ENCODE data around the gene AHSA1.
"Not testable (repeated sequence)": the region's sequence is repeated elsewhere in the genome, so short reads cannot be mapped to it uniquely, and the experiment has no call there.

Gene AHSA1

DNA sequence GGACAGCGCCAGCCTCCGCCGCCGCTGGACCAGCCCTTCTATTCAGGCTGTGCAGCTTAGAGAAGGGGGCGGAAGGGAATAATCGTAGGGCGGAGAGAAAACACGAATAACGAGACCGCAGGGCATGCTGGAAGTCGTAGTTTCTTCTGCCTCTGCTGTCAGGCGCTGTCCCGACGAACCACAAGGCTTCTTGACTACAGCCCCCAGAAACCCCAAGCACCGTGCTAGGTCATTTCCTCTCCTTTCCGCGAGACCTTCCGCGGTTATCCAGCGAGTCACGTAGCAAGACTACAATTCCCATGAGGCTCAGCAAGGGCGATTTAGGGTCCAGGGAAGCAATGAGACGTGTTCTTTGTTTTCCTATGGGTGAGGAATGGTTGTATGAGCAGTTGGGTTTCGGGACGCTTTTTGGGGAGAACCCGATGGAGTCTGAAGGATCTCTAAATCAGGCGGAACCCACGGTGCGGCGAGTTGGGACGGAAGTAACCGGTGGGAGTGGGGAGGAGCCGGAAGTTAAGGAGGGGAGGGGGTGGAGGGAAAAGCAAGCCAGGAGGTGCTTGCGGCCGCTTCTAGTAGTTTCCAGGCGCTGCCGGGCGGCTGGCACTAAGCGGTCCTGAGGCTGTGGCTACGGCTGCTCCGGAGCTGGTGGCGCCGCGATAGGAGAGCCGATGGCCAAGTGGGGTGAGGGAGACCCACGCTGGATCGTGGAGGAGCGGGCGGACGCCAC is at the start of gene AHSA1, which contains the start of gene VIPAS39:
AHSA1 (plus strand) TSS at position 572 of the 727 bp plus-strand sequence; CDS start at position 669, 97 bp downstream.
VIPAS39 (minus strand) TSS at position 80 of the 727 bp plus-strand sequence. CDS start 3,499 bp downstream, outside the sequence.
- DNase-seq (ENCODE audit: low read depth) = peak; percentile 100
- Histone ChIP-seq H3K4me1 (ENCODE audit: control insufficient read depth, insufficient read depth, low read length) (peaks cover 21% of the 10 kb centered on the region), H3K27me3 (replicated peaks; ENCODE audit: control insufficient read depth, insufficient read depth, low read length) (no peaks in the 10 kb centered on the region), H3K9ac (ENCODE audit: low read length) (peak within 1 kb of the TSS; percentile 99), H3K4me3 (ENCODE audit: low read length) (peak within 1 kb of the TSS; percentile 100), H3K9me3 (ENCODE audit: control insufficient read depth, low read length) (no peaks in the 10 kb centered on the region), H3K36me3 (ENCODE audit: control insufficient read depth, insufficient read depth, low read length, severe bottlenecking) (peaks cover 35% of the 10 kb centered on the region)

DNA sequence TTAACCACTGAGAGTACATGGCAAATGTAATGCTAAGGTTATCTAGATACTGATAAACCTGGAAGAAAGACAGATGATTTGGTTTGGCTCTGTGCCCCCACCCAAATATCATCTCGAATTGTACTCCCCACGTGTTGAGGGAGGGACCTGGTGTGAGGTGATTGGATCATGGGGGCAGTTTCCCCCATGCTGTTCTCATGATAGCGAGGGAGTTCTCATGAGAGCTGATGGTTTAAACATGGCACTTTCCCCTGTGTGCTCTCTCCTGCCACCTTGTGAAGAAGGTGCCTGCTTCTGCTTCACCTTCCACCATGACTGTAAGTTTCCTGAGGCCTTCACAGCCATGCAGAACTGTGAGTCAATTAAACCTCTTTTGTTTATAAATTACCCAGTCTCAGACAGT is 48.8 kb upstream of the AHSA1 start:
- Histone ChIP-seq H3K27me3 (replicated peaks; ENCODE audit: control insufficient read depth, insufficient read depth, low read length) (no peaks in the 10 kb centered on the region), H3K9ac (ENCODE audit: low read length) (no peak overlapping the region), H3K4me3 (ENCODE audit: low read length) (no peak overlapping the region), H3K4me1 (ENCODE audit: control insufficient read depth, insufficient read depth, low read length) (peaks cover 10% of the 10 kb centered on the region), H3K9me3 (ENCODE audit: control insufficient read depth, low read length) (no peaks in the 10 kb centered on the region), H3K36me3 (ENCODE audit: control insufficient read depth, insufficient read depth, low read length, severe bottlenecking) (no peaks in the 10 kb centered on the region)
- DNase-seq (ENCODE audit: low read depth) = no peak

DNA sequence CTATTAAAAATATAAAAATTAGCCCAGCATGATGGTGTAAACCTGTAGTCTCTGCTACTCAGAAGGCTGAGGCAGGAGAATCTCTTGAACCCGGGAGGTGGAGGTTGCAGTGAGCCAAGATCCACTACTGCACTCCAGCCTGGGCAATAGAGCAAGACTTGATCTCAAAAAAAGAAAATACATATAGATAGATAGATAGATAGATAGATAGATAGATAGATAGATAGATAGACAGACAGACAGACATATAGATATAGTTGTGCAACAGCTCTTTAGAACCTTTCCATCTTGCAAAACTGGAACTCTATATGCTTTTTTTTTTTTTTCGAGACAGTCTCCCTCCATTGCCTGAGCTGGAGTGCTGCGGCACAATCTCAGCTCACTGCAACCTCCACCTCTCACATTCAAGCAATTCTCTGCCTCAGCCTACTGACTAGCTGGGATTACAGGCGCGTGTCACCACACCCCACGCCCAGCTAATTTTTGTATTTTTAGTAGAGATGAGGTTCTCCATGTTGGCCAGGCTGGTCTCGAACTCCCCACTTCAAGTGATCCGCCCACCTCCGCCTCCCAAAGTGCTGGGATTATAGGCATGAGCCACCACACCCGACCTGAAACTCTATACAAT is 42.4 kb upstream of the AHSA1 start:
- H3K9ac ChIP-seq (ENCODE audit: low read length); H3K4me3 ChIP-seq (ENCODE audit: low read length); H3K4me1 ChIP-seq (ENCODE audit: control insufficient read depth, insufficient read depth, low read length); H3K36me3 ChIP-seq (ENCODE audit: control insufficient read depth, insufficient read depth, low read length, severe bottlenecking); DNase-seq (ENCODE audit: low read depth); H3K9me3 ChIP-seq (ENCODE audit: control insufficient read depth, low read length); H3K27me3 ChIP-seq (replicated peaks; ENCODE audit: control insufficient read depth, insufficient read depth, low read length): not testable (repeated sequence)

DNA sequence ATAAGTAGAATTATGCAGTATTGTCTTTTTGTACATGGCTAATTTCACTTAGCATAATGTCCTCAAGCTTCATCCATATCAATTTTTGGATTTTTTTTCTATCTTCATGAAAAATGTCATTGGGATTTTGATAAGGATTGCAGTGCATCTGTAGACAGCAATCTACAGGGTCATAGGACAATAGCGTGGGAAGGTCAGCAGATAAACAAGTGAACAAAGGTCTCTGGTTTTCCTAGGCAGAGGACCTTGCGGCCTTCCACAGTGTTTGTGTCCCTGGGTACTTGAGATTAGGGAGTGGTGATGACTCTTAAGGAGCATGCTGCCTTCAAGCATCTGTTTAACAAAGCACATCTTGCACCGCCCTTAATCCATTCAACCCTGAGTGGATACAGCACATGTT is 41.8 kb upstream of the AHSA1 start:
- not testable (repeated sequence) for H3K36me3 ChIP-seq (ENCODE audit: control insufficient read depth, insufficient read depth, low read length, severe bottlenecking); H3K4me3 ChIP-seq (ENCODE audit: low read length); H3K4me1 ChIP-seq (ENCODE audit: control insufficient read depth, insufficient read depth, low read length); DNase-seq (ENCODE audit: low read depth); H3K27me3 ChIP-seq (replicated peaks; ENCODE audit: control insufficient read depth, insufficient read depth, low read length); H3K9me3 ChIP-seq (ENCODE audit: control insufficient read depth, low read length); H3K9ac ChIP-seq (ENCODE audit: low read length)

DNA sequence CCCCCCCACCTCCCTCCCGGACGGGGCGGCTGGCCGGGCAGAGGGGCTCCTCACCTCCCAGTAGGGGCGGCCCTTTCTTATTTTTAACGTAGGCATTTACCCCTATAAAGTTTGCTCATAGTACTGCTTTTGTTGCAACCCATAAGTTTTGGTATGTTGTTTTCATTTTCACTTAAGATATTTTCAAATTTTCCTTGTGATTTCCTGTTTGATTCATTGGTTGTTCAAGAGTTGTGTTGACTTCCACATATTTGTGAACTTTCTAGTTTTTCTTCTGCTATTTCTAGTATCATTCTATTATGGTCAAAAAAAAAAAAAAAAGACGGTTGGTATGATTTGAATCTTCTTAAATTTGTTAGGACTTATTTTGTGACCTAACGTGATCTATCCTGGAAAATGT is 41.1 kb upstream of the AHSA1 start:
- Histone ChIP-seq H3K9me3 (ENCODE audit: control insufficient read depth, low read length) (peaks cover 6% of the 10 kb centered on the region), H3K9ac (ENCODE audit: low read length) (no peak overlapping the region), H3K4me3 (ENCODE audit: low read length) (no peak overlapping the region), H3K27me3 (replicated peaks; ENCODE audit: control insufficient read depth, insufficient read depth, low read length) (no peaks in the 10 kb centered on the region), H3K4me1 (ENCODE audit: control insufficient read depth, insufficient read depth, low read length) (peaks cover 13% of the 10 kb centered on the region), H3K36me3 (ENCODE audit: control insufficient read depth, insufficient read depth, low read length, severe bottlenecking) (no peaks in the 10 kb centered on the region)
- DNase-seq (ENCODE audit: low read depth) = no peak

DNA sequence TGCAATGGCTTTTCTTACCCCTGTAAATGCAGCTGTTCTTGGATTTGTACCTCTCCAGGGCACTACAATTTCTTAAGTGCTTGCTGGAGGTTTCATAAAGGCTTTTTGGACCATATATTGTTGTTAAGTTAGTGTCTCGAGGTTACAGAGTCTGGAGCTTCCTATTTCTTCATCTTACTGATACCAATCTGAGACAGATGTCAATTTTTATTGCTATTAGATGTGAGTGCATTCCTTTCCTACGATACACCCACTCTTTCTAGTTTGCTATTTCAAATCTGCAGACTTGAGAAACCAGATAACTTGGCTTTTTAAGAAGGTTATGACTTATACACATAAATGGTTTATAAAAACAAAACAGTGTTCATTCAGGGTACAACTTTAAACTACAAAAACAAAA is 36.7 kb upstream of the AHSA1 start:
- peak; percentile 27 for DNase-seq (ENCODE audit: low read depth)
- peaks cover 6% of the 10 kb centered on the region for H3K9me3 ChIP-seq (ENCODE audit: control insufficient read depth, low read length)
- H3K36me3 ChIP-seq (ENCODE audit: control insufficient read depth, insufficient read depth, low read length, severe bottlenecking) = peaks cover 27% of the 10 kb centered on the region
- peak overlapping the region; percentile 17 for H3K4me3 ChIP-seq (ENCODE audit: low read length)
- no peak overlapping the region for H3K9ac ChIP-seq (ENCODE audit: low read length)
- peaks cover 14% of the 10 kb centered on the region for H3K4me1 ChIP-seq (ENCODE audit: control insufficient read depth, insufficient read depth, low read length)
- no peaks in the 10 kb centered on the region for H3K27me3 ChIP-seq (replicated peaks; ENCODE audit: control insufficient read depth, insufficient read depth, low read length)

DNA sequence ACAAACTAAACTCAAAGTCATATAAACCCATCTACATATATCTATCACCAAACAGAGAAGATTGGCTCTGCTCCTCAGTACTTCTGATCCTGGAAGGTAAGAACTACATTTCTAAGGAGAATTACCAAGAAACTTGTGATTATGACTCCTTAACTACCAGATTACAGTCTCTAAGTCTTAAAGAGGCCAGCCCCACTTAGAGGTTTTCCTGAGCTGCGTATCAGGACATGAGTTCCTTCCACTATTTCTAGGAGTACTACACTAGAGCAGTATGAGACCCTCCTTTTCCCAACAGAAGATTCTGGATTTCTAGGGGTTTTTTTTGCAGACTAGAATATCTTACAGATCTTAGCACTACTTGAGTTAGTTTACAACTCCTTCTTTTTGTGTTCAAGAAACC is 34.5 kb upstream of the AHSA1 start, which contains the start of gene NOXRED1:
NOXRED1 (minus strand) TSS at position 101 of the 400 bp plus-strand sequence. CDS start 634 bp downstream, outside the sequence.
- H3K36me3 ChIP-seq (ENCODE audit: control insufficient read depth, insufficient read depth, low read length, severe bottlenecking) = peaks cover 49% of the 10 kb centered on the region
- H3K9me3 ChIP-seq (ENCODE audit: control insufficient read depth, low read length) = peaks cover 6% of the 10 kb centered on the region
- DNase-seq (ENCODE audit: low read depth) = no peak
- peaks cover 14% of the 10 kb centered on the region for H3K4me1 ChIP-seq (ENCODE audit: control insufficient read depth, insufficient read depth, low read length)
- no peaks in the 10 kb centered on the region for H3K27me3 ChIP-seq (replicated peaks; ENCODE audit: control insufficient read depth, insufficient read depth, low read length)
- H3K9ac ChIP-seq (ENCODE audit: low read length) = no peak within 1 kb of the TSS
- H3K4me3 ChIP-seq (ENCODE audit: low read length) = no peak within 1 kb of the TSS

DNA sequence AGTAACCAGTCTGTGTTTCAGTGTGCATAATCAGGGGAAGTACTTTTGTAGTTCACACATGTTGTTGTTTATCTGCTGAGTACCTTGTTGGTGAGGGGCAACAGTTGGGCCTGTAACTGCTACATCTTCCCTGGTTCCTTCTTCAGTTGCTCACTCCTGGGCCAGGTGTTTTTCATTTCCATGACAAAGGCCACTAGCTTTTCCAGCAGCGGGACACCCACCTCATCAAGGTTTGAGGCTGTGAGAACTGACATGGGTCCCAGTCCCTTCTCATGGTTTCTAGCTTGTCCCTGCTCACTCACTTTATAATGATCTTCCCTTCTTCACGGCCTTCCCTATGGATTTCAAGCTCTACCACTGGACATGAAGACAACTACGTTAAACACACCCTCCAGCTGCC is 33.0 kb upstream of the AHSA1 start:
- H3K4me1 ChIP-seq (ENCODE audit: control insufficient read depth, insufficient read depth, low read length) = peaks cover 14% of the 10 kb centered on the region

DNA sequence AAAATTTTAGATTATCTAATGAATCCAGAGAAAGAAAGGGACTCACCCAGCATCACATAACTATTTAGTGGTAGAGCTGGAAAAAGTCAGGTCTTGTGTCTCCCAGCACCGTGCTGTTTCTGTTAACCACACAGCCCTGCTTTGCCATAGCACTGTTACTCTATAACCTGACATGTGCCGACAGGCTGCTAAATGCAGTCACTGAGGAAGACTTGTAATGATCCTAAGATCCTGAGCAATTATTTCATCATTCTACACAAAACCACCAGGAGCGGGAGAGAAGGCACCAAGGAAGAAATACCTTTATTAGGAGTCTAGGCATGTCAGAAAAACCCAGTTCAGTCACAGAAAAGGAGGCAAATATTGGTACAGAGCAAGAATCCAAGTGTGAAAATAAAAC is 31.5 kb upstream of the AHSA1 start:
- Histone ChIP-seq H3K9ac (ENCODE audit: low read length) (no peak overlapping the region), H3K27me3 (replicated peaks; ENCODE audit: control insufficient read depth, insufficient read depth, low read length) (no peaks in the 10 kb centered on the region), H3K9me3 (ENCODE audit: control insufficient read depth, low read length) (no peaks in the 10 kb centered on the region), H3K36me3 (ENCODE audit: control insufficient read depth, insufficient read depth, low read length, severe bottlenecking) (peaks cover 75% of the 10 kb centered on the region), H3K4me3 (ENCODE audit: low read length) (no peak overlapping the region), H3K4me1 (ENCODE audit: control insufficient read depth, insufficient read depth, low read length) (peaks cover 5% of the 10 kb centered on the region)
- no peak for DNase-seq (ENCODE audit: low read depth)

More for the DNA sequence above, 33.0 kb upstream of the AHSA1 start:
- no peak overlapping the region for H3K9ac ChIP-seq (ENCODE audit: low read length)
- H3K4me3 ChIP-seq (ENCODE audit: low read length) = no peak overlapping the region
- H3K9me3 ChIP-seq (ENCODE audit: control insufficient read depth, low read length) = peaks cover 2% of the 10 kb centered on the region
- H3K36me3 ChIP-seq (ENCODE audit: control insufficient read depth, insufficient read depth, low read length, severe bottlenecking) = peaks cover 63% of the 10 kb centered on the region
- DNase-seq (ENCODE audit: low read depth) = no peak
- no peaks in the 10 kb centered on the region for H3K27me3 ChIP-seq (replicated peaks; ENCODE audit: control insufficient read depth, insufficient read depth, low read length)

DNA sequence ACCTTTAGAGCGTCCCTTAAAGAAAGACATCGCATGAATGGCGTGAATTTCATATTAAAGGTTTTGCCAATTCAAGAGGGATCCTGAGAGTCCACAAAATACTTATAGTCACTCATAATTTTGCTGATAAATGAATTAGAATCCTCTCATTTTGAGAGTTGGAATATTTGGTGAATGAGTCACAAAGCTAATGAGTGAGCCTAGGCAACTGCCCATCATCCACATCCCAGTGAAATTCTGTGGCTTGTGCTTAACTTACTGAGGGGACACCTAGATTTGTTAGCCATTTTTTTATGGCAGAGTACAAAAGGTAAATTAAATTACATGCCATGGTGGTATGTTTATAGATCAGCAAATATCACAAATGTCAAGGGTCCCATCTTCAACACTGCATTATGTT is 21.9 kb upstream of the AHSA1 start:
- Histone ChIP-seq H3K9ac (ENCODE audit: low read length) (no peak overlapping the region), H3K36me3 (ENCODE audit: control insufficient read depth, insufficient read depth, low read length, severe bottlenecking) (peaks cover 81% of the 10 kb centered on the region), H3K4me1 (ENCODE audit: control insufficient read depth, insufficient read depth, low read length) (no peaks in the 10 kb centered on the region), H3K4me3 (ENCODE audit: low read length) (no peak overlapping the region), H3K27me3 (replicated peaks; ENCODE audit: control insufficient read depth, insufficient read depth, low read length) (no peaks in the 10 kb centered on the region), H3K9me3 (ENCODE audit: control insufficient read depth, low read length) (no peaks in the 10 kb centered on the region)
- no peak for DNase-seq (ENCODE audit: low read depth)

DNA sequence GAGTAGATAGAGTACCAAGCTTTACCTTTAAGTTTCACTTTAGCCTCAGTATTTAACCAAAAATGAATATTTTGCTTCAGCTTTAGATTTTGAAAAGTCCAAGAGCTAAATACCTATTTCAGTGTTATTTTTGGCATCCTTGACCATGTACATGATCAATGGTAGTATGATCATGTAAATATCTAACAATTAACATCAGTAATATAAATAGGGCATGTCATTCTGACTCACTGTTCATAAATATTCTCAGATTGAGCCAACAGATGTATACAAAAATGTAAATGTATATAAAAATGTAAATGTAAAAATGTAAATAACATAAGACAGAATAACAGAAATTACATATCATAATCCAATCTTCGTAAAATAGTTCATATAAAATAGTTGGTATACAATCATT is 19.3 kb upstream of the AHSA1 start:
- no peak overlapping the region for H3K4me3 ChIP-seq (ENCODE audit: low read length)
- H3K36me3 ChIP-seq (ENCODE audit: control insufficient read depth, insufficient read depth, low read length, severe bottlenecking) = peaks cover 82% of the 10 kb centered on the region
- H3K4me1 ChIP-seq (ENCODE audit: control insufficient read depth, insufficient read depth, low read length) = no peaks in the 10 kb centered on the region
- no peak overlapping the region for H3K9ac ChIP-seq (ENCODE audit: low read length)
- no peaks in the 10 kb centered on the region for H3K9me3 ChIP-seq (ENCODE audit: control insufficient read depth, low read length)
- H3K27me3 ChIP-seq (replicated peaks; ENCODE audit: control insufficient read depth, insufficient read depth, low read length) = no peaks in the 10 kb centered on the region
- no peak for DNase-seq (ENCODE audit: low read depth)

Measured in adipocyte (in vitro differentiated cells).